K562 (cell line): ENCODE data around the gene TMEM88. TPM values are rescaled to one million over a fixed set of nuclear protein-coding genes. Genes with fewer than 3 reads are reported as not detected.

ENCODE experiments used
- ATAC-seq: fragments of 200-7000 bp; cut with Tn5 transposase; 3 replicates; pipeline ENCODE4 v1.9.1; 2020; ENCODE audit warnings: moderate library complexity
- BruUV-seq: library from RNA; stranded (reverse); fragments of 400-500 nt; replicated peaks from 2 replicates; lab custom pipeline; 2021; lab: Mats Ljungman, UMichigan
- CTCF ChIA-PET: fragments of 300-600 bp; formaldehyde crosslinking; extraction: SDS; loops from one replicate; lab custom pipeline; 2021; ENCODE audit warnings: low intra/inter-chr PET ratio; lab: Yijun Ruan, JAX
- POLR2A ChIA-PET: fragments of 300-600, 350-650 bp; sonication (Branson Sonifier 250); formaldehyde crosslinking; extraction: SDS; loops from one replicate; lab custom pipeline; 2021; ENCODE audit warnings: antibody characterized with exemption, inconsistent platforms; lab: Yijun Ruan, JAX
- DNase-seq, 4 experiments: peaks; one replicate each; pipeline versions ENCODE4 v3.0.0 to v3.0.0-alpha.2; 2011 to 2018; ENCODE audit warnings: low spot score in 3 of 4, mixed read lengths in 3 of 4; ENCODE audit errors: extremely low read depth in 1 of 4
- FAIRE-seq: peaks from 2 replicates; lab custom pipeline; 2011; peaks lifted over from hg19 to GRCh38; lab: Jason Lieb, UNC
- H2AFZ ChIP-seq: 2 replicates; pipeline ENCODE4 v1.6.0; 2011; ENCODE audit warnings: low read depth, low read length, control low read depth, inconsistent platforms
- H3K27ac ChIP-seq: fragments of 200-600 bp; 3 replicates; pipeline ENCODE4 v1.8.0; 2011; ENCODE audit warnings: low read depth, mild to moderate bottlenecking, control low read depth, inconsistent platforms, low read length, moderate library complexity, mixed read lengths; ENCODE audit errors: extremely low read depth
- H3K27me3 ChIP-seq, 2 experiments: fragments of 300-600 bp in 1 of 2; 2 replicates in 1 of 2; 3 replicates in 1 of 2; pipeline versions ENCODE4 v1.6.0 to v1.8.0; 2011; ENCODE audit warnings: inconsistent platforms in 2 of 2, low read length in 2 of 2, mild to moderate bottlenecking in 1 of 2, mixed read lengths in 1 of 2, moderate library complexity in 1 of 2; ENCODE audit not compliant: control insufficient read depth in 2 of 2, insufficient read depth in 2 of 2
- H3K36me3 ChIP-seq: fragments of 300-600 bp; 3 replicates; pipeline ENCODE4 v1.8.0; 2011; ENCODE audit warnings: mild to moderate bottlenecking, low read length, inconsistent platforms; ENCODE audit not compliant: control insufficient read depth, insufficient read depth
- H3K4me1 ChIP-seq, 2 experiments: fragments of 200-600 bp in 1 of 2; replicated peaks in 1 of 2; 2 replicates in 1 of 2; 3 replicates in 1 of 2; pipeline versions ENCODE4 v1.5.1 to v1.8.0; 2011; ENCODE audit warnings: inconsistent platforms in 2 of 2, low read length in 2 of 2, mild to moderate bottlenecking in 1 of 2, mixed read lengths in 1 of 2, moderate library complexity in 1 of 2; ENCODE audit not compliant: control insufficient read depth in 2 of 2, insufficient read depth in 2 of 2
- H3K4me2 ChIP-seq: 2 replicates; pipeline ENCODE4 v1.6.1; 2011; ENCODE audit warnings: low read length, control low read depth, inconsistent platforms, mixed read lengths; ENCODE audit not compliant: insufficient read depth
- H3K4me3 ChIP-seq: fragments of 200-600 bp; sonication (generic), shearing (Covaris generic); 2 replicates; pipeline ENCODE4 v1.5.1; 2016; ENCODE audit warnings: control low read depth, inconsistent platforms
- H3K79me2 ChIP-seq: fragments of 200-600 bp; 3 replicates; pipeline ENCODE4 v1.8.0; 2011; ENCODE audit warnings: low read length, inconsistent platforms; ENCODE audit not compliant: control insufficient read depth, insufficient read depth
- H3K9ac ChIP-seq, 2 experiments: 2 replicates each; pipeline versions ENCODE4 v1.6.0 to v1.6.1; 2011; ENCODE audit warnings: low read depth in 2 of 2, low read length in 2 of 2, control low read depth in 1 of 2, inconsistent platforms in 1 of 2, mild to moderate bottlenecking in 1 of 2, mixed read lengths in 1 of 2; ENCODE audit not compliant: insufficient read depth in 1 of 2
- H3K9me1 ChIP-seq: one replicate; pipeline ENCODE4 v1.6.0; 2011; ENCODE audit warnings: inconsistent platforms, mild to moderate bottlenecking, low read length, moderate library complexity; ENCODE audit not compliant: control insufficient read depth, insufficient read depth
- H3K9me3 ChIP-seq: replicated peaks from 2 replicates; pipeline ENCODE4 v1.5.1; 2011; ENCODE audit warnings: low read depth, low read length, inconsistent platforms; ENCODE audit not compliant: control insufficient read depth, insufficient read depth
- H4K20me1 ChIP-seq: replicated peaks from 2 replicates; pipeline ENCODE4 v1.6.1; 2011; ENCODE audit warnings: low read length, inconsistent platforms, mixed read lengths; ENCODE audit not compliant: control insufficient read depth, insufficient read depth
- BHLHE40 ChIP-seq: IDR thresholded peaks from 2 replicates; pipeline ENCODE4 v1.6.1; 2011; ENCODE audit warnings: low read length, improper control_type of control experiment
- CXXC5 ChIP-seq: fragments of 250-450 bp; sonication (Bioruptor Pico); IDR thresholded peaks from 2 replicates; pipeline ENCODE4 v1.8.0; 2022; ENCODE audit warnings: inconsistent platforms, mild to moderate bottlenecking, moderate library complexity
- GATAD2A ChIP-seq: fragments of 450-650 bp; IDR thresholded peaks from 2 replicates; pipeline ENCODE4 v1.6.1; 2017
- MAFF ChIP-seq: IDR thresholded peaks from 2 replicates; pipeline ENCODE4 v1.6.1; 2012; ENCODE audit warnings: low read length, improper control_type of control experiment
- MYC ChIP-seq, 2 experiments: fragments of 250-450 bp in 1 of 2; sonication (Bioruptor Pico) in 1 of 2; IDR thresholded peaks; 2 replicates each; pipeline versions ENCODE4 v1.5.1 to v1.6.1; 2012 to 2021; ENCODE audit warnings: low read depth in 2 of 2, borderline replicate concordance in 1 of 2, improper control_type of control experiment in 1 of 2, low read length in 1 of 2, mild to moderate bottlenecking in 1 of 2, moderate library complexity in 1 of 2
- NFE2 ChIP-seq: IDR thresholded peaks from 2 replicates; pipeline ENCODE4 v1.6.1; 2014; ENCODE audit warnings: antibody characterized with exemption, low read depth
- NRF1 ChIP-seq, 2 experiments: fragments of 450-650 bp; IDR thresholded peaks in 1 of 2; conservative IDR thresholded peaks in 1 of 2; 2 replicates each; pipeline ENCODE4 v1.6.1; 2014; ENCODE audit warnings: mild to moderate bottlenecking in 2 of 2
- PHF8 ChIP-seq: fragments of 200-600 bp; sonication (generic); IDR thresholded peaks from 2 replicates; pipeline ENCODE4 v1.6.1; 2012; ENCODE audit warnings: mixed run types, mild to moderate bottlenecking, inconsistent platforms, low read length, moderate library complexity, borderline replicate concordance
- POLR2A ChIP-seq: fragments of 450-650 bp; conservative IDR thresholded peaks from 2 replicates; pipeline ENCODE4 v1.6.1; 2016
- SIN3A ChIP-seq, 2 experiments: fragments of 150-350 bp in 1 of 2; IDR thresholded peaks; 2 replicates each; pipeline ENCODE4 v1.6.1; 2011 to 2016; ENCODE audit warnings: borderline replicate concordance in 2 of 2, low read depth in 2 of 2, low read length in 2 of 2, mild to moderate bottlenecking in 2 of 2, moderate library complexity in 2 of 2; ENCODE audit not compliant: control insufficient read depth in 1 of 2
- SMAD1 ChIP-seq: fragments of 150-350 bp; IDR thresholded peaks from 2 replicates; pipeline ENCODE4 v1.6.1; 2014; ENCODE audit warnings: low read length, low read depth; ENCODE audit not compliant: partially characterized antibody
- TBP ChIP-seq: optimal IDR thresholded peaks from 2 replicates; pipeline ENCODE3; 2011; ENCODE audit warnings: low read depth, low read length, improper control_type of control experiment
- YY1 ChIP-seq, 3 experiments: IDR thresholded peaks; 2 replicates each; pipeline ENCODE4 v1.6.1; 2011; ENCODE audit warnings: low read length in 2 of 3, mild to moderate bottlenecking in 2 of 3, moderate library complexity in 2 of 3, borderline replicate concordance in 1 of 3, control low read depth in 1 of 3, low read depth in 1 of 3; ENCODE audit not compliant: insufficient read depth in 3 of 3, insufficient replicate concordance in 2 of 3, control insufficient read depth in 1 of 3, insufficient read length in 1 of 3; ENCODE audit errors: extremely low read depth in 1 of 3
- ZBTB7A ChIP-seq: IDR thresholded peaks from 2 replicates; pipeline ENCODE4 v1.6.1; 2011; ENCODE audit warnings: low read depth, mild to moderate bottlenecking, low read length, moderate library complexity, borderline replicate concordance; ENCODE audit not compliant: control insufficient read depth
- WGBS: fragments of 100-300 bp; shearing (Covaris generic); methylation state at CpG from one replicate; pipeline ENCODE4 v1.1.6; 2016; ENCODE audit warnings: low coverage, mixed read lengths; ENCODE audit not compliant: insufficient coverage; ENCODE audit errors: missing lambda C conversion rate; 5-methylcytosine and 5-hydroxymethylcytosine counted together
- in situ Hi-C: fragments of 300-500 bp; cut with MboI; formaldehyde crosslinking; loops from 4 replicates; pipeline ENCODE4 v1.15.0; 2018; ENCODE audit warnings: inconsistent platforms, mixed read lengths
- intact Hi-C: fragments of 100-400 bp; cut with micrococcal nuclease; formaldehyde crosslinking; loops from 2 replicates; pipeline ENCODE4 v1.14.2; 2022
- polyA plus RNA-seq, 8 experiments: library from polyadenylated mRNA; depleted of rRNA in 4 of 8; stranded (reverse) in 5 of 8; unstranded in 3 of 8; fragments of >200 nt; fragmentation: Nextera tagmentation in 2 of 8; fragmentation: Illumina TruSeq in 1 of 8; extraction: Ambion mirVana in 2 of 8; extraction: Trizol in 1 of 8; gene quantifications; 2 replicates each; pipeline versions ENCODE4 v1.2.1 to v1.2.3, GENCODE V29; 2011 to 2014; ENCODE audit warnings: inconsistent platforms in 1 of 8, missing spikeins in 1 of 8
- total RNA-seq, 7 experiments: library from RNA; depleted of rRNA in 6 of 7; stranded (reverse); fragments of >200 nt in 6 of 7; fragmentation: Illumina TruSeq in 2 of 7; extraction: Trizol in 2 of 7; gene quantifications; 2 replicates each; pipeline versions ENCODE4 v1.2.1 to v1.2.3, GENCODE V29; 2011 to 2021; ENCODE audit warnings: low replicate concordance in 1 of 7
- TF ChIP-seq, protein P1 (sequence below): fragments of 450-650 bp; IDR thresholded peaks from 2 replicates; pipeline ENCODE4 v1.6.1; 2016
- TF ChIP-seq, protein P2 (sequence below): fragments of 450-650 bp; IDR thresholded peaks from 2 replicates; pipeline ENCODE4 v1.6.1; 2016; ENCODE audit warnings: borderline replicate concordance

The TMEM88 gene
- total and polyA plus RNA-seq, 9 of the 15 experiments (the other 6 are each of a cell fraction or from before 2014, with no cell fraction given) = 0.10 to 1.4 (median 0.36) TPM; not detected in 3

DNA sequence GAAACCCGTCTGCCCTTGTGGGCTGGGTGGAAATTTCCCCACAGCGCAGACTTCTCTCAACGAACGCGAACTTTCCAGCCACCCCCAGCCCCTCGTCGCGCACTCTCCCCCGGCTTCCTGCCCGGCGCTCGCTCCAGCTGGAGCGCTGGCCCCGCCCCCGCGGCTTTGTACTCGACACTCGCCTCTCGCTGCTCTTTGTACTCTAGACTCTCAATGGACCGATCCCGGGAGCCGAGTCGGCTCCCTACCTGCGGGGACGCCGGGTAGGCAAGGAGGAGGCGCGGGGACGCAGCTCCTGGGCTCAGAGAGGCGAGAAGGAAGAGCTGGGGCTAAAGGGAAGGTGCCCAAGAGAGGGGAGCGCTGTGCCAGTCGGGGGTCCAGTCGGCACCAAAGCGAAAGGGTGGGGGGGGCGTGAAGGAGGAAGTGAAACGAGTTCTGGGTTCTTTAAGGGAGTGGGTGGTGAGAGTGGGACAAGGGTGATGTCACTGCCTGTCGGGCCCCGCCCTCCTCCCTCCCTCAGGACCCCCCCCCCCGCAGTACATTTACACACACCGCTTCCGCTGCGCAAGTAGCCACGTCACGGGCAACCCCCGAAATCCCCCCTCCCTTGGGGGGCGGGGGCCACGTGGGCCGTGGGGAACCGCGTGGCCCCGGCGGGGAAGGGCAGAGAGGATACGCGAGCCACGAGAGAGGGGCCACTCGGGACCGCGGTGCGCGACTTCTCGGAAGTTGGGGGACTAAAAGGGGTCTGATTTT, 11.2 kb upstream of the TMEM88 start:
- Histone ChIP-seq H3K9ac (peak overlapping the region; percentile 97), H3K9me1 (peaks cover 3% of the 10 kb centered on the region), H2AFZ (peak overlapping the region; percentile 63), H3K4me2 (peak overlapping the region; percentile 92), H3K9me3 (no peaks in the 10 kb centered on the region), H3K36me3 (peaks cover 37% of the 10 kb centered on the region; the same call in 2 of the 3 replicates), H3K4me3 (peak overlapping the region; percentile 76), H4K20me1 (peaks cover 4% of the 10 kb centered on the region), H3K27ac (peak overlapping the region; percentile 99), H3K79me2 (peaks cover 58% of the 10 kb centered on the region), H3K4me1 (peaks cover 26 to 52% of the 10 kb centered on the region in 2 experiments), H3K27me3 (no peaks in the 10 kb centered on the region)
- intact Hi-C loops (no loop called here), in situ Hi-C loops (no loop called here)
- 0% methylated on average over 1 of the region's 61 CpGs for WGBS
- peak; percentile 67 for FAIRE-seq
- DNase-seq = peak; percentile 60 to 85 (median 76)
- ChIA-PET POLR2A (interaction anchor here (0.6 to 1.5 kb wide), 6 partner anchors 10 to 1195 kb away, joined by 3 to 9 read pairs (median 4); partner anchors contain the start of genes NAA38, TP53 and WRAP53), CTCF (no interaction called here)
- peak; percentile 25 for ATAC-seq
- BruUV-seq = TSS peak; percentile 57
- TF ChIP-seq SMAD1 (peak; percentile 10), NFE2 (0 out of 2 replicates have a peak, but pooled peaks have one; percentile 8), YY1 (IDR thresholded peaks at IDR 0.05; ENCODE audit: borderline replicate concordance in 1 of 3, control insufficient read depth in 1 of 3, extremely low read depth in 1 of 3, insufficient read depth in 3 of 3, insufficient read length in 1 of 3, insufficient replicate concordance in 2 of 3, low read depth in 1 of 3, low read length in 2 of 3) (peak in 1 of 3 experiments; percentile 8), ZBTB7A (peak; percentile 67), CXXC5 (0 out of 2 replicates have a peak, but pooled peaks have one; percentile 11), NRF1 (conservative IDR thresholded peaks at IDR 0.05 in 1 of 2, IDR thresholded peaks at IDR 0.05 in 1 of 2) (no peak; a peak in 1 of 4 replicates), PHF8 (peak; percentile 33; the same call in 1 of the 2 replicates), SIN3A (IDR thresholded peaks at IDR 0.05; ENCODE audit: borderline replicate concordance in 2 of 2, control insufficient read depth in 1 of 2, low read depth in 2 of 2, low read length in 2 of 2) (peak; percentile 75 to 84; a peak in 2 of 4 replicates), TBP (peak; percentile 14), BHLHE40 (no peak), MYC (IDR thresholded peaks at IDR 0.05; ENCODE audit: low read depth, low read length) (peak; percentile 73; the same call in 1 of the 2 replicates), MYC (CRISPR knock-in tag; IDR thresholded peaks at IDR 0.05; ENCODE audit: borderline replicate concordance, low read depth) (no peak), MAFF (no peak), GATAD2A (0 out of 2 replicates have a peak, but pooled peaks have one; percentile 59), POLR2A (peak; percentile 42; the same call in 1 of the 2 replicates)
- TF ChIP-seq, protein P1, sequence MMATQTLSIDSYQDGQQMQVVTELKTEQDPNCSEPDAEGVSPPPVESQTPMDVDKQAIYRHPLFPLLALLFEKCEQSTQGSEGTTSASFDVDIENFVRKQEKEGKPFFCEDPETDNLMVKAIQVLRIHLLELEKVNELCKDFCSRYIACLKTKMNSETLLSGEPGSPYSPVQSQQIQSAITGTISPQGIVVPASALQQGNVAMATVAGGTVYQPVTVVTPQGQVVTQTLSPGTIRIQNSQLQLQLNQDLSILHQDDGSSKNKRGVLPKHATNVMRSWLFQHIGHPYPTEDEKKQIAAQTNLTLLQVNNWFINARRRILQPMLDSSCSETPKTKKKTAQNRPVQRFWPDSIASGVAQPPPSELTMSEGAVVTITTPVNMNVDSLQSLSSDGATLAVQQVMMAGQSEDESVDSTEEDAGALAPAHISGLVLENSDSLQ = 0 out of 2 replicates have a peak, but pooled peaks have one; percentile 6
- TF ChIP-seq, protein P2, sequence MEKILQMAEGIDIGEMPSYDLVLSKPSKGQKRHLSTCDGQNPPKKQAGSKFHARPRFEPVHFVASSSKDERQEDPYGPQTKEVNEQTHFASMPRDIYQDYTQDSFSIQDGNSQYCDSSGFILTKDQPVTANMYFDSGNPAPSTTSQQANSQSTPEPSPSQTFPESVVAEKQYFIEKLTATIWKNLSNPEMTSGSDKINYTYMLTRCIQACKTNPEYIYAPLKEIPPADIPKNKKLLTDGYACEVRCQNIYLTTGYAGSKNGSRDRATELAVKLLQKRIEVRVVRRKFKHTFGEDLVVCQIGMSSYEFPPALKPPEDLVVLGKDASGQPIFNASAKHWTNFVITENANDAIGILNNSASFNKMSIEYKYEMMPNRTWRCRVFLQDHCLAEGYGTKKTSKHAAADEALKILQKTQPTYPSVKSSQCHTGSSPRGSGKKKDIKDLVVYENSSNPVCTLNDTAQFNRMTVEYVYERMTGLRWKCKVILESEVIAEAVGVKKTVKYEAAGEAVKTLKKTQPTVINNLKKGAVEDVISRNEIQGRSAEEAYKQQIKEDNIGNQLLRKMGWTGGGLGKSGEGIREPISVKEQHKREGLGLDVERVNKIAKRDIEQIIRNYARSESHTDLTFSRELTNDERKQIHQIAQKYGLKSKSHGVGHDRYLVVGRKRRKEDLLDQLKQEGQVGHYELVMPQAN = peak; percentile 85
